IMR-90 (cell line): Measurements from ENCODE around the gene PSMB5. TPM values are rescaled to one million over a fixed set of nuclear protein-coding genes. Genes with fewer than 3 reads are reported as not detected.

Experiments used
- ATAC-seq: fragments of 200-7000 bp; cut with Tn5 transposase; 2 replicates; pipeline ENCODE4 v1.9.1; 2020; ENCODE audit warnings: low read depth, mild to moderate bottlenecking, moderate library complexity
- BruUV-seq: library from RNA; stranded (reverse); fragments of 400-500 nt; replicated peaks from 2 replicates; lab custom pipeline; 2021; lab: Mats Ljungman, UMichigan
- CTCF ChIA-PET: fragments of 300-600 bp; formaldehyde crosslinking; extraction: SDS; loops from one replicate; lab custom pipeline; 2021; ENCODE audit warnings: antibody characterized with exemption; lab: Yijun Ruan, JAX
- POLR2A ChIA-PET: fragments of 300-600 bp; sonication (Branson Sonifier 250); formaldehyde crosslinking; loops from one replicate; lab custom pipeline; 2022; ENCODE audit warnings: antibody characterized with exemption; ENCODE audit not compliant: unreplicated experiment; lab: Charles Lee
- DNase-seq: peaks from one replicate; pipeline ENCODE4 v3.0.0; 2013
- H2AFZ ChIP-seq: replicated peaks from 2 replicates; pipeline ENCODE3; 2013; ENCODE audit warnings: low read length, mild to moderate bottlenecking; ENCODE audit not compliant: poor library complexity
- H2AK5ac ChIP-seq: 2 replicates; pipeline ENCODE4 v1.6.1; 2013; ENCODE audit warnings: low read depth, low read length, inconsistent platforms
- H2AK9ac ChIP-seq: replicated peaks from 2 replicates; pipeline ENCODE3; 2013; ENCODE audit warnings: mild to moderate bottlenecking, low read depth, low read length, moderate library complexity; ENCODE audit not compliant: poor library complexity
- H2BK120ac ChIP-seq: 2 replicates; pipeline ENCODE4 v1.6.1; 2013; ENCODE audit warnings: low read depth, low read length, inconsistent platforms
- H2BK15ac ChIP-seq: 3 replicates; pipeline ENCODE4 v1.6.1; 2013; ENCODE audit warnings: low read depth, low read length, inconsistent platforms
- H2BK20ac ChIP-seq: 2 replicates; pipeline ENCODE4 v1.6.1; 2013; ENCODE audit warnings: low read depth, mild to moderate bottlenecking, inconsistent platforms, low read length, moderate library complexity
- H2BK5ac ChIP-seq: 2 replicates; pipeline ENCODE4 v1.6.1; 2013; ENCODE audit warnings: mild to moderate bottlenecking, low read depth, low read length, inconsistent platforms; ENCODE audit not compliant: poor library complexity, severe bottlenecking
- H3K14ac ChIP-seq: replicated peaks from 2 replicates; pipeline ENCODE4 v1.6.1; 2013; ENCODE audit warnings: low read depth, low read length, inconsistent platforms
- H3K18ac ChIP-seq: 2 replicates; pipeline ENCODE4 v1.6.1; 2013; ENCODE audit warnings: low read depth, low read length, control low read depth
- H3K23ac ChIP-seq: 2 replicates; pipeline ENCODE4 v1.6.1; 2013; ENCODE audit warnings: low read depth, low read length, inconsistent platforms
- H3K27ac ChIP-seq: 2 replicates; pipeline ENCODE4 v1.5.1; 2013; ENCODE audit warnings: mild to moderate bottlenecking, control low read depth, low read length; ENCODE audit not compliant: insufficient read depth
- H3K27me3 ChIP-seq: 2 replicates; pipeline ENCODE4 v1.6.1; 2013; ENCODE audit warnings: low read length; ENCODE audit not compliant: control insufficient read depth, insufficient read depth
- H3K36me3 ChIP-seq: 2 replicates; pipeline ENCODE4 v1.6.1; 2013; ENCODE audit warnings: low read length, mixed read lengths; ENCODE audit not compliant: control insufficient read depth, insufficient read depth
- H3K4ac ChIP-seq: 2 replicates; pipeline ENCODE4 v1.6.1; 2013; ENCODE audit warnings: low read depth, low read length, inconsistent platforms
- H3K4me1 ChIP-seq: 2 replicates; pipeline ENCODE4 v1.6.1; 2013; ENCODE audit warnings: low read length, mixed read lengths; ENCODE audit not compliant: control insufficient read depth, insufficient read depth
- H3K4me2 ChIP-seq: 2 replicates; pipeline ENCODE4 v1.6.1; 2013; ENCODE audit warnings: low read depth, mild to moderate bottlenecking, control low read depth, low read length, moderate library complexity
- H3K4me3 ChIP-seq: 2 replicates; pipeline ENCODE4 v1.5.1; 2013; ENCODE audit warnings: low read depth, mild to moderate bottlenecking, control low read depth, low read length, moderate library complexity; ENCODE audit not compliant: insufficient read depth
- H3K56ac ChIP-seq: 2 replicates; pipeline ENCODE4 v1.6.1; 2013; ENCODE audit warnings: low read length, inconsistent platforms; ENCODE audit not compliant: insufficient read depth; ENCODE audit errors: extremely low read depth
- H3K79me1 ChIP-seq, 2 experiments: 2 replicates each; pipeline ENCODE4 v1.6.1; 2013; ENCODE audit warnings: low read length in 2 of 2, inconsistent platforms in 1 of 2, low read depth in 1 of 2
- H3K9ac ChIP-seq: 2 replicates; pipeline ENCODE4 v1.6.1; 2013; ENCODE audit warnings: low read depth, low read length, control low read depth
- H3K9me1 ChIP-seq: 2 replicates; pipeline ENCODE4 v1.6.1; 2013; ENCODE audit warnings: low read length, inconsistent platforms; ENCODE audit not compliant: insufficient read depth
- H3K9me3 ChIP-seq: 2 replicates; pipeline ENCODE4 v1.6.1; 2013; ENCODE audit warnings: low read length; ENCODE audit not compliant: control insufficient read depth, insufficient read depth
- H4K20me1 ChIP-seq: 2 replicates; pipeline ENCODE4 v1.6.1; 2013; ENCODE audit warnings: low read length, inconsistent platforms; ENCODE audit not compliant: insufficient read depth
- H4K5ac ChIP-seq: 2 replicates; pipeline ENCODE4 v1.6.1; 2013; ENCODE audit warnings: mild to moderate bottlenecking, low read depth, low read length, control low read depth
- H4K8ac ChIP-seq, 2 experiments: 2 replicates each; pipeline ENCODE4 v1.6.1; 2013; ENCODE audit warnings: low read depth in 2 of 2, low read length in 2 of 2, control low read depth in 1 of 2, inconsistent platforms in 1 of 2
- H4K91ac ChIP-seq: 2 replicates; pipeline ENCODE4 v1.6.1; 2013; ENCODE audit warnings: low read depth, low read length, inconsistent platforms; ENCODE audit not compliant: insufficient read depth
- BHLHE40 ChIP-seq: fragments of 150-350 bp; IDR thresholded peaks from 2 replicates; pipeline ENCODE4 v1.6.1; 2016; ENCODE audit warnings: mild to moderate bottlenecking, low read depth, low read length
- CEBPB ChIP-seq: IDR thresholded peaks from 2 replicates; pipeline ENCODE4 v1.6.1; 2012; ENCODE audit warnings: low read depth, low read length, improper control_type of control experiment
- CHD1 ChIP-seq: IDR thresholded peaks from 2 replicates; pipeline ENCODE4 v1.6.1; 2012; ENCODE audit warnings: low read depth, low read length, improper control_type of control experiment
- CTCF ChIP-seq: conservative IDR thresholded peaks from 2 replicates; pipeline ENCODE4 v1.5.1; 2012; ENCODE audit warnings: mild to moderate bottlenecking, low read depth, low read length, improper control_type of control experiment
- ELK1 ChIP-seq: fragments of 150-350 bp; IDR thresholded peaks from 2 replicates; pipeline ENCODE4 v1.6.1; 2016; ENCODE audit warnings: low read depth, mild to moderate bottlenecking, low read length, moderate library complexity, borderline replicate concordance
- FOS ChIP-seq: fragments of 150-350 bp; IDR thresholded peaks from 2 replicates; pipeline ENCODE4 v1.6.1; 2016; ENCODE audit warnings: low read depth, low read length
- MAFK ChIP-seq: IDR thresholded peaks from 2 replicates; pipeline ENCODE4 v1.6.1; 2012; ENCODE audit warnings: low read depth, low read length, improper control_type of control experiment
- MAZ ChIP-seq: IDR thresholded peaks from 2 replicates; pipeline ENCODE4 v1.6.1; 2012; ENCODE audit warnings: low read depth, mild to moderate bottlenecking, low read length, improper control_type of control experiment, moderate library complexity, borderline replicate concordance
- MXI1 ChIP-seq: IDR thresholded peaks from 2 replicates; pipeline ENCODE4 v1.6.1; 2012; ENCODE audit warnings: low read depth, mild to moderate bottlenecking, low read length, moderate library complexity, borderline replicate concordance
- NFE2L2 ChIP-seq: fragments of 150-350 bp; IDR thresholded peaks from 2 replicates; pipeline ENCODE4 v1.6.1; 2016; ENCODE audit warnings: low read depth, mild to moderate bottlenecking, low read length
- POLR2A ChIP-seq: IDR thresholded peaks from 2 replicates; pipeline ENCODE4 v1.6.1; 2012; ENCODE audit warnings: mild to moderate bottlenecking, low read depth, low read length
- RAD21 ChIP-seq: IDR thresholded peaks from 2 replicates; pipeline ENCODE4 v1.6.1; 2012; ENCODE audit warnings: low read length, improper control_type of control experiment
- RCOR1 ChIP-seq: IDR thresholded peaks from 2 replicates; pipeline ENCODE4 v1.6.1; 2012; ENCODE audit warnings: mild to moderate bottlenecking, low read length, improper control_type of control experiment; ENCODE audit not compliant: insufficient replicate concordance
- RFX5 ChIP-seq: IDR thresholded peaks from 2 replicates; pipeline ENCODE4 v1.8.0; 2012; ENCODE audit warnings: low read depth, mild to moderate bottlenecking, low read length, moderate library complexity
- SMC3 ChIP-seq: fragments of 150-350 bp; IDR thresholded peaks from 2 replicates; pipeline ENCODE4 v1.6.1; 2016; ENCODE audit warnings: low read depth, mild to moderate bottlenecking, antibody characterized with exemption, low read length, moderate library complexity
- WGBS, 2 experiments: methylation state at CpG; one replicate each; pipeline versions ENCODE4 v1.1.5 to v1.1.7; 2013; ENCODE audit warnings: missing lambda C conversion rate in 2 of 2; ENCODE audit not compliant: insufficient read length in 1 of 2; ENCODE audit errors: extremely low coverage in 2 of 2; 5-methylcytosine and 5-hydroxymethylcytosine counted together
- dilution Hi-C: fragments of 300-500 bp; cut with HindIII; formaldehyde crosslinking; loops from one replicate; pipeline ENCODE4 v1.14.3; 2018; ENCODE audit warnings: low sequenced_read_pairs; ENCODE audit not compliant: unreplicated experiment
- in situ Hi-C: fragments of 300-500 bp; cut with MboI; formaldehyde crosslinking; loops from 3 replicates; pipeline ENCODE4 v1.14.3; 2019; ENCODE audit warnings: low sequenced_read_pairs, inconsistent platforms, mixed read lengths
- intact Hi-C: fragments of 100-400 bp; cut with micrococcal nuclease; formaldehyde crosslinking; loops from 2 replicates; pipeline ENCODE4 v1.10.0; 2022
- polyA plus RNA-seq, 3 experiments: library from polyadenylated mRNA; depleted of rRNA; stranded (reverse); fragments of >200 nt; gene quantifications; 2 replicates each; pipeline ENCODE4 v1.2.3, GENCODE V29; 2012; ENCODE audit warnings: low replicate concordance in 1 of 3
- total RNA-seq: library from RNA; depleted of rRNA; stranded (reverse); fragments of >200 nt; gene quantifications from 2 replicates; pipeline ENCODE4 v1.2.3, GENCODE V29; 2012
- TF ChIP-seq, protein P1 (sequence below): fragments of 150-350 bp; IDR thresholded peaks from 2 replicates; pipeline ENCODE4 v1.6.1; 2017; ENCODE audit warnings: mild to moderate bottlenecking, antibody characterized with exemption, low read length, low read depth

PSMB5 gene
- total and polyA plus RNA-seq, 2 of the 4 experiments (the other 2 are of a cell fraction) = 310 to 321 TPM

DNA sequence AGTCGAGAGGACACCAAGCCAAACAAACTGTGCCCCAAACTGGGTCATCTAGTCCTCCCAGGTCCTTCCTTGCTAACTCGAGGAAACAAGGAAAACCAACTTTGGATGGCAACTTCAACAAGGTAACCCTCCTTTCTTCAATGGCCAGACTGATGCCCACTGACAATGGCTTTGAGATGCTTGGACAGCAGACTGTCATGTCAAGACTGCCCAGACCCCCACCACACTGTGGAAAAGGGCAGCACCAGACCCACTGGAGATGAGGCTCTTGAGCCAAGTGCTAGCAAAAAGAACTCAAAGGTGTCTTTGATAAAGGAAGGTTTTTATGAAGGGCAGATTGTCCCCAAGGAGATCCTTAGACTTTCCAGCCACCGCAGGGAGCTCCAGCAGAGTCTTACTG, 31.7 kb upstream of the PSMB5 start:
- no peak overlapping the region for H2AK9ac ChIP-seq
- intact Hi-C loops (no loop called here), dilution Hi-C loops (no loop called here), in situ Hi-C loops (loop anchor here (5.0 to 10.0 kb wide), 2 partner anchors 36 to 512 kb away; partner anchors contain the start of gene CIROP)
- H3K4ac ChIP-seq = no peak overlapping the region
- no peak overlapping the region for H2AK5ac ChIP-seq
- no peak overlapping the region for H3K18ac ChIP-seq
- peaks cover 8% of the 10 kb centered on the region; the same call in 1 of the 2 replicates for H3K9me1 ChIP-seq
- H4K20me1 ChIP-seq = peaks cover 54% of the 10 kb centered on the region
- no peak for DNase-seq
- no peak for TF ChIP-seq BHLHE40
- no peak for TF ChIP-seq FOS
- no peak for TF ChIP-seq POLR2A
- no peak for TF ChIP-seq MXI1
- TF ChIP-seq ELK1 = no peak
- no peak for TF ChIP-seq CTCF
- no peak for TF ChIP-seq SMC3
- no peak for TF ChIP-seq RFX5
- TF ChIP-seq NFE2L2 = no peak
- TF ChIP-seq MAFK = no peak
- no peak for TF ChIP-seq CHD1
- no peak for TF ChIP-seq CEBPB
- TF ChIP-seq, protein P1, sequence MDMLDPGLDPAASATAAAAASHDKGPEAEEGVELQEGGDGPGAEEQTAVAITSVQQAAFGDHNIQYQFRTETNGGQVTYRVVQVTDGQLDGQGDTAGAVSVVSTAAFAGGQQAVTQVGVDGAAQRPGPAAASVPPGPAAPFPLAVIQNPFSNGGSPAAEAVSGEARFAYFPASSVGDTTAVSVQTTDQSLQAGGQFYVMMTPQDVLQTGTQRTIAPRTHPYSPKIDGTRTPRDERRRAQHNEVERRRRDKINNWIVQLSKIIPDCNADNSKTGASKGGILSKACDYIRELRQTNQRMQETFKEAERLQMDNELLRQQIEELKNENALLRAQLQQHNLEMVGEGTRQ = no peak
- TF ChIP-seq RCOR1 = no peak
- TF ChIP-seq MAZ = no peak
- TF ChIP-seq RAD21 = no peak
- H3K79me1 ChIP-seq = peaks cover 25 to 86% of the 10 kb centered on the region in 2 experiments
- no peak overlapping the region for H3K56ac ChIP-seq
- WGBS, 2 experiments = no CpG with 5 or more reads among the region's 3 CpGs
- no peak overlapping the region for H2BK20ac ChIP-seq
- no peak overlapping the region for H3K4me2 ChIP-seq
- no peaks in the 10 kb centered on the region for H3K27me3 ChIP-seq
- H2BK120ac ChIP-seq = no peak overlapping the region
- BruUV-seq = no TSS peak
- H3K4me3 ChIP-seq = no peak overlapping the region
- no peak overlapping the region for H4K8ac ChIP-seq
- no peak overlapping the region for H2AFZ ChIP-seq
- 0 out of 2 replicates have a peak overlapping the region, but pooled peaks have one; percentile 18 for H3K27ac ChIP-seq
- no peak overlapping the region for H3K14ac ChIP-seq
- H2BK15ac ChIP-seq = no peak overlapping the region
- no peak overlapping the region for H2BK5ac ChIP-seq
- H4K91ac ChIP-seq = no peak overlapping the region
- no peak overlapping the region for H3K9ac ChIP-seq
- POLR2A ChIA-PET = no interaction called here
- H3K23ac ChIP-seq = no peak overlapping the region
- peaks cover 15% of the 10 kb centered on the region for H3K4me1 ChIP-seq
- peaks cover 60% of the 10 kb centered on the region for H3K36me3 ChIP-seq
- H3K9me3 ChIP-seq = no peaks in the 10 kb centered on the region
- H4K5ac ChIP-seq = no peak overlapping the region
- no peak for ATAC-seq
- CTCF ChIA-PET = no interaction called here
